ENCODE data around the gene CALN1.

DNA sequence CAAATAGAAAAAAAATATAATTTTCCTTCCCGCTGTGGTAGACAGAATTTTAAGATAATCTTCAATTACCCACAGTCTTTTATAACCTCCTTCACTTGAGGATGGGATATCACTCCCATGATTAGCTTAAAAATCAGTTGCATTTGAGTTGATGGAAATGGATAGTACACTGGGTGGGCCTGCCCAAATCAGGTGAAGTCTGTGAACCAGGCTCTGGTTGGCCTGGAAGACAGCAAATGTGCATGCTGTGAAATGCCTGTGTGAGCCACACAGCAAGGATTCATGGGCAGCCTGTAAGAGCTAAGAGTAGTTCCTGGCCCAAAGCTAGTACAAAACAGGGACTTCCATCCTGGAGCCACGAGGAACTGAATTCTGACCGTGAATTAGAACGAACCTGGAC, 548.0 kb downstream of the CALN1 start:
- TF ChIP-seq, protein P1, sequence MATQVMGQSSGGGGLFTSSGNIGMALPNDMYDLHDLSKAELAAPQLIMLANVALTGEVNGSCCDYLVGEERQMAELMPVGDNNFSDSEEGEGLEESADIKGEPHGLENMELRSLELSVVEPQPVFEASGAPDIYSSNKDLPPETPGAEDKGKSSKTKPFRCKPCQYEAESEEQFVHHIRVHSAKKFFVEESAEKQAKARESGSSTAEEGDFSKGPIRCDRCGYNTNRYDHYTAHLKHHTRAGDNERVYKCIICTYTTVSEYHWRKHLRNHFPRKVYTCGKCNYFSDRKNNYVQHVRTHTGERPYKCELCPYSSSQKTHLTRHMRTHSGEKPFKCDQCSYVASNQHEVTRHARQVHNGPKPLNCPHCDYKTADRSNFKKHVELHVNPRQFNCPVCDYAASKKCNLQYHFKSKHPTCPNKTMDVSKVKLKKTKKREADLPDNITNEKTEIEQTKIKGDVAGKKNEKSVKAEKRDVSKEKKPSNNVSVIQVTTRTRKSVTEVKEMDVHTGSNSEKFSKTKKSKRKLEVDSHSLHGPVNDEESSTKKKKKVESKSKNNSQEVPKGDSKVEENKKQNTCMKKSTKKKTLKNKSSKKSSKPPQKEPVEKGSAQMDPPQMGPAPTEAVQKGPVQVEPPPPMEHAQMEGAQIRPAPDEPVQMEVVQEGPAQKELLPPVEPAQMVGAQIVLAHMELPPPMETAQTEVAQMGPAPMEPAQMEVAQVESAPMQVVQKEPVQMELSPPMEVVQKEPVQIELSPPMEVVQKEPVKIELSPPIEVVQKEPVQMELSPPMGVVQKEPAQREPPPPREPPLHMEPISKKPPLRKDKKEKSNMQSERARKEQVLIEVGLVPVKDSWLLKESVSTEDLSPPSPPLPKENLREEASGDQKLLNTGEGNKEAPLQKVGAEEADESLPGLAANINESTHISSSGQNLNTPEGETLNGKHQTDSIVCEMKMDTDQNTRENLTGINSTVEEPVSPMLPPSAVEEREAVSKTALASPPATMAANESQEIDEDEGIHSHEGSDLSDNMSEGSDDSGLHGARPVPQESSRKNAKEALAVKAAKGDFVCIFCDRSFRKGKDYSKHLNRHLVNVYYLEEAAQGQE (IDR thresholded peaks at IDR 0.05; ENCODE audit: insufficient read depth in 1 of 2, low read depth in 2 of 2, low read length in 2 of 2), result no peak
- TF ChIP-seq POLR2AphosphoS5 (IDR thresholded peaks at IDR 0.05; ENCODE audit: low read depth, low read length) (no peak), TAF1 (IDR thresholded peaks at IDR 0.05; ENCODE audit: borderline replicate concordance, insufficient read depth, low read length) (no peak), SIN3A (IDR thresholded peaks at IDR 0.05; ENCODE audit: borderline replicate concordance, insufficient read depth, low read length) (no peak), FOXP2 (optimal IDR thresholded peaks at IDR 0.05; ENCODE audit: borderline replicate concordance, extremely low read depth, extremely low read length, insufficient read depth) (no peak)
